Activated CD4-positive, alpha-beta T cell treated with anti-CD3 and anti-CD28 coated beads, Interleukin-10, Interleukin-2, amounts not matched to agents 100 ng/mL and 50 ng/mL, durations not matched to agents 16 hours and 8 hours (primary cell): ENCODE results near the gene RRAS.
A peak's percentile ranks its signal among the peaks of the same experiment; 100 is the strongest.
"Not testable (repeated sequence)": the region's sequence is repeated elsewhere in the genome, so short reads cannot be mapped to it uniquely, and the experiment has no call there.

Experiments used
- DNase-seq: peaks from one replicate; pipeline ENCODE4 v3.0.0-alpha.2; 2020

Gene RRAS

GRCh38 chr19:49652551-49653465 is 12.9 kb upstream of the RRAS start:
- no peak for DNase-seq

GRCh38 chr19:49651820-49652550 is 12.0 kb upstream of the RRAS start:
- no peak for DNase-seq

DNA sequence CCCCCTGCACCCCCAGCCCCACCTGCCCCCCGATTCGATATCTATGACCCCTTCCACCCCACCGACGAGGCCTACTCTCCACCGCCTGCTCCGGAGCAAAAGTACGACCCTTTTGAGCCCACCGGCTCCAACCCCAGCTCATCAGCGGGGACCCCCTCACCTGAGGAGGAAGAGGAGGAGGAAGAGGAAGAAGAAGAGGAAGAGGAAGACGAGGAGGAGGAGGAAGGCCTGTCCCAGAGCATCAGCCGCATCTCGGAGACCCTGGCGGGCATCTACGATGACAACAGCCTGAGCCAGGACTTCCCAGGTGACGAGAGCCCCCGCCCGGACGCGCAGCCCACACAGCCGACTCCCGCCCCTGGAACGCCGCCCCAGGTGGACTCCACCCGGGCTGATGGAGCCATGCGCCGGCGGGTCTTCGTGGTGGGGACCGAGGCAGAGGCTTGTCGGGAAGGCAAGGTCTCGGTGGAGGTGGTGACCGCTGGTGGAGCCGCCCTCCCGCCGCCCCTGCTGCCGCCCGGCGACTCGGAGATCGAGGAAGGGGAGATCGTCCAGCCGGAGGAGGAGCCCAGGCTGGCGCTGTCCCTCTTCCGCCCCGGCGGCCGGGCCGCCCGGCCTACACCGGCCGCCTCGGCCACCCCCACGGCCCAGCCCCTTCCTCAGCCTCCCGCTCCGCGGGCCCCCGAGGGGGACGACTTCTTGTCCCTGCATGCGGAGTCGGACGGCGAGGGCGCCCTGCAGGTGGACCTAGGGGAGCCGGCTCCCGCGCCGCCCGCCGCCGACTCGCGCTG is 11.3 kb upstream of the RRAS start:
- DNase-seq: no peak

DNA sequence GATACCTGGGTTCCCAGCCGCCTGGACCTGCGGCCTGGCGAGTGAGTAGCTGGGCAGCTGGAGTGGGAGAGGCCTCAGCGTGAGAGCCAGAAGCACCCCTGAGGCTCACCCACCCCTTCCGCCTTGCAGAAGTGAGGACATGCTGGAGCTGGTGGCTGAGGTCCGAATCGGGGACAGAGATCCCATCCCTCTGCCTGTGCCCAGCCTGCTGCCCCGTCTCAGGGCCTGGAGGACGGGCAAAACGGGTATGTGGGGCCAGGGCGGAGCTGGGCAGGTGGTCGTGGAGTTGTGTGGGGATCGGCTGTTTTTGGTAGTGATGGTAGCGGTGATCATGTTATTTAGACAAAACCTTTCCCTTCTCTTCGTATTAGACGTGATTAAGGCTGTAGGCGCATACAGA is 6.6 kb upstream of the RRAS start:
- DNase-seq: no peak

GRCh38 chr19:49645995-49646394 is 6.1 kb upstream of the RRAS start:
- no peak for DNase-seq

GRCh38 chr19:49645592-49645991 is 5.6 kb upstream of the RRAS start:
- DNase-seq: no peak

GRCh38 chr19:49643466-49643865 is 3.5 kb upstream of the RRAS start:
- peak; percentile 84 for DNase-seq

- DNase-seq: no peak
Observed at GRCh38 chr19:49642492-49643035, 2.6 kb upstream of the RRAS start.

DNA sequence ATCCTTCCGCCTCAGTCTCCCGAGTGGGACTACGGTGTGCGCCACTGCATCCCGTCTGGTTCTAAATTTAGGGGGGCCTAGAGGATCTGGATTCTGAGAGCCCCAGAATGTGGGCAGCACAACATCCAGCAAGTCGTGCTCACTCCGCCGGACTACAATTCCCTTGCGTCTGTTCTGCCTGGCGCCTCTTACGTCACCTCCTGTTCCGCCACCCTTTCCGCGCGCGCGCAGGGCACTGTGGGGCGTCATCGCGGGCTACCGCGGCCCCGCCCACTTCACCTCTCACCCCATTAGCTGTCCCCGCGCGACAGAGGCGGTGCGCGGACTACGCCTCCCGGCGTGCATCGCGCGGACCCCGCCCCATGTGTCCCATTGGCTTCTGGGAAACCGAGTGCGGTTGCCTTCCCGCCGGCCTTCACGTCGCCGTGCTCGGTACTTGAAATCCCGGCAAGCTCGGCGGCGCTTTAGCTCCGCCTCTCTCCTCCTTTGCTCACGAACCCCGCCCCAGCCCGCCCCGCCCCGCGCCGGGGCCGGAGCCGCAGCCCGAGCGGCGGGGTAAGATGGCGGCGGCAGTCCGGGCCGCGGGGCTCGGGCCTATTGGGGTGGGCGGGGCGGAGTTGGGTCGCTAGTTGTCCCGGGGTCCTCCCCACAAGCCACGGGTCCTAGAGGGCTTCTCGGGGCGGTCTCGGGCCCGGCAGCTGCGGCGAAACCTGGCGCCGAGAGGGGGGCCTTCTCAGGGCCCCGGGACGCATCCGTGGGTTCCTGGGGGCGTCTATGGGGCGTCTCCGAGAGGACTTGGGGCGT is 1.9 kb upstream of the RRAS start, which contains the start of gene SCAF1:
SCAF1 (plus strand) TSS at position 522 of the 804 bp plus-strand sequence. CDS start 2,818 bp downstream, outside the sequence.
- peak; percentile 100 for DNase-seq

- no peak for DNase-seq
Observed at GRCh38 chr19:49639401-49640112, 386 bp downstream of the RRAS start.

DNA sequence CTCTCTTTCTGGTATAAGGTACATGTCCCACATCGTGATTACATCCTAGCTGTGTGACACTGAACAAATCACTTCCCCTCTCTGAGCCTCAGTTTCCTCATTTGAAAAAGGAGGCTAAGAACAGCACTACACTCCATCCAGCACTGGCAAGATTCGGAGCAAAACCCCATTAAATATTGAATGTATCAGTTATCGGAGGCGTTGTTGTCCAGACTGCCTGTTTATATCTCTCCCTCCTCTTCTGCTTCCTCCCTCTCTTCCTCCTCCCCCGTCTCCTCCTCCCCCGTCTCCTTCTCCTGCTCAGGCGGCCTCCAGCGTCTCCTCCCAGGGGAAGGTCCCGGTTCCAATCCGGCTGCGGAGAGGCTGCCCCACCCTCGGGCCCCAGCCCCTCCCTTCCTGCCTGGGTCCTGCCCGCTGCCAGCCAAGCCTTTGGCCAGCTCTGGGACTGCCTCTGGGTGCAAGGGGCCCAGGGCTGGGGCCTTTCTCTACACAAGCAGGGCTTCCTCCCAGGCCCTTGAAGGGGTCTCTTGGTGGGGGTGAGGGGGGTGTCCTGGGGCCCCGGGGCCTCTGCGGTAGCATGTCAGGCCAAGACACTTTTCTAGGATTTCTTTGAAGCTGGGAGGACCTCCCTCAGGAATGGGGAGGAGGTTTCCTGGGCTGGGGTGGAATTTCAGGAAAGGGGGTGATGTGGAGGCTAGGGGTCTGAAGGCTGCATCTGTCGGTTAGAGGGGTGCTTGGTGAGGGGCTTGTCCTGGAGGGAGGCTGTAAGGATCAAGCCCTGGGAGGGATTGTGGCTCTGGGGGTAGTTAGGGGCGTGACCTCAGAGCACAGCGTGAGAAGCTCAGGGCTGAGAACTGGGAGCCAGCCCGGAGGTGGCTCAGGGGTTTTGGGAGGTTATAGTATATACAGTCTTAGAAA is 1.9 kb downstream of the RRAS start:
- DNase-seq: no peak

DNA sequence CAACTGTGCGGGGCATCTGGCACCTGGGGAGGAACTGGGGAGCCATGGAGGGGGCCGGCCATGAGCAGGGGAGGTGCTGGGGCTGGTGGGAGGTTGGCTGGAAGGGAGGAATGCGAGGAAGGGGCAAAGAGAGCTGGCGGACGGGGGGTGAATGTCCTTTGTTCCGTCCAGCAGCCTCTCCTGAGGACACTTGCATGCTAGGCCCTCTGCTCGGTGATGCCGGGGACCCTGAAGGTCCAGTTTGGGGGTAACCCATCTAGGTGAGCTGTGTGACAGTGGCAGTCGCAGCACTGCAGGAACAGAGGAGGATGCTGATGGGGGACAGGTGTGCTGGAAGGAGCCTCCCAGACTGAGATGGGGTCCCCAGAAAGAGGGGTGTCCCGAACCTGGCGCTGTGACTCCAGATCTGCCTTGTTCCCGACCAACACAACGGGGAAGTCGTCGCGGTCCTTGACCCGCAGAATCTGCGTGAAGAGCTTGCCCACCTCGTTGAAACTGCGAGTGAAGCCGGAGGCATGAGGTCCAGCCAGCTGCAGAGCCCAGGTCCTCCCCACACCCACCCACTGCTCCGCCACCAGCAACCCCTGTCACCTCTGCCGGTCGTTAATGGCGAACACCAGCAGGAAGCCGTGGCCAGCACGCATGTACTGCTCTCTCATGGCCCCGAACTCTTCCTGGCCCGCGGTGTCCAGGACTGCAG is 3.6 kb downstream of the RRAS start:
- no peak for DNase-seq

- no peak for DNase-seq
Observed at GRCh38 chr19:49635530-49636232, 4.3 kb downstream of the RRAS start.

DNA sequence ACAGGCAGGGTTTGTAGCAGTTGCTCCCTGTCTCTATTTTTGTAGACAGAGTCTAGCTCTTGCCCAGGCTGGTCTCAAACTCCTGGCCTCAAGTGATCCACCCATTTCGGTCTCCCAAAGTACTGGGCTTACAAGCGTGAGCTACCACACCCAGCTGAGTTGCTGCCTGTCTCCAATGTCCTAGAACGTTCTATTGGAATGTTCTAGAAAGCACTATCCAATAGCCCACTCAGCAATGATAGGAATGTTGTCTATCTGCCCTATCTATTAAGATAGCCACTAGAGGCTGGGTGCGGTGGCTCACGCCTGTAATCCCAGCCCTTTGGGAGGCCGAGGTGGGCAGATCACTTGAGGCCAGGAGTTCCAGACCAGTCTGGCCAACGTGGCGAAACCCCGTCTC is 6.7 kb downstream of the RRAS start:
- not testable (repeated sequence) for DNase-seq

- no peak for DNase-seq
Observed at GRCh38 chr19:49632576-49632975, 7.4 kb downstream of the RRAS start.

DNA sequence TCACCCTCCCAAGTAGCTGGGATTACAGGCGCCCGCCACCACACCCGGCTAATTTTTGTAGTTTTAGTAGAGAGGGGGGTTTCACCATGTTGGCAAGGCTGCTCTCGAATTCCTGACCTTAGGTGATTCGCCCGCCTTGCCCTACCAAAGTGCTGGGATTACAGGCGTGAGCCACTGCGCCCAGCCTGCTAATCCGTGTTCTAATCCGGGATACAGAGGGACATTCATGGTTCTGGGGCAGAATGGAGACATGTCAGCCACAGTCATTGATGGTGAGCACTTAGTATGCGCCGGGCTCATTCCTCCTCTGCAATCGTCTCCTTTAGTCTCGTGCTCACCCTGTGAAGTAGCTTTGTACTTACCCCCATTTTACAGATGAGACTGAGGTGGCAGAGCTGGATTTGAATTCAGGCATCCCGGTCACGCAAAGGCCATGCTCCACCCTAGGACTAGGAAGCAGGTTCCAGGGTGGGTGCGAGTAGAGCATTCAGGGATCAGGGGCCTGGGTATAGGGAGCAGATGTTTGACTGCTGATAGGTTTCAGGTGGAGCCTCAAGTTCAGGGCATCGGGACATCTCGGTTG is 8.2 kb downstream of the RRAS start:
- no peak for DNase-seq

- no peak for DNase-seq
Observed at GRCh38 chr19:49631014-49631588, 8.8 kb downstream of the RRAS start.

DNA sequence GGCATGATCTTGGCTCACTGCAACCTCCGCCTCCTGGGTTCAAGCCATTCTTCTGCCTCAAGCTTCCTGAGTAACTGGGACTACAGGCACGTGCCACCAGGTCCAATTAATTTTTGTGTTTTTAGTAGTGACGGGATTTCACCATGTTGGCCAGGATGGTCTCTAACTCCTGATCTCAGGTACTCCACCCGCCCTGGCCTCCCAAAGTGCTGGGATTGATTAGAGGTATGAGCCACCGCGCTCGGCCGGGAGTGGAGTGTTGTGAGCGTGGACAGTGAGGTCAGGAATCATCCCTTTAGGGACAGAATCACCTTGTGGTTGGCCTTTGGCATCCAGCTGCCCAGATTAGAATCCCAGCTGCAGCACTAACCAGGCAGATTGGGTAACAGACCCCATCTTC is 10.3 kb downstream of the RRAS start:
- no peak for DNase-seq
